HCT116 (cell line): ENCODE measurements around the gene KCNN4. TPM values are rescaled to one million over a fixed set of nuclear protein-coding genes. Genes with fewer than 3 reads are reported as not detected.
A peak's percentile ranks its signal among the peaks of the same experiment; 100 is the strongest.

Experiments used
- ATAC-seq: fragments of 200-7000 bp; cut with Tn5 transposase; 2 replicates; pipeline ENCODE4 v1.9.1; 2020; ENCODE audit warnings: mild to moderate bottlenecking, moderate library complexity
- BruUV-seq: library from RNA; stranded (reverse); fragments of 400-500 nt; replicated peaks from 2 replicates; lab custom pipeline; 2021; lab: Mats Ljungman, UMichigan
- CTCF ChIA-PET: fragments of 300-600 bp; sonication (Branson Sonifier 250); formaldehyde crosslinking; loops from one replicate; lab custom pipeline; 2021; ENCODE audit warnings: antibody characterized with exemption; lab: Charles Lee
- POLR2A ChIA-PET: fragments of 300-600, 350-600 bp; sonication (Branson Sonifier 250); formaldehyde crosslinking; loops from one replicate; lab custom pipeline; 2021; ENCODE audit warnings: antibody characterized with exemption; lab: Charles Lee
- RAD21 ChIA-PET, 2 experiments: fragments of 300-600 bp; sonication (Branson Sonifier 250); formaldehyde crosslinking; loops; one replicate each; lab custom pipeline; 2023; ENCODE audit warnings: low total read pairs in 2 of 2; ENCODE audit not compliant: uncharacterized antibody in 2 of 2, unreplicated experiment in 2 of 2, low non-redundant PET in 1 of 2; lab: Charles Lee
- DNase-seq: peaks from one replicate; pipeline ENCODE4 v3.0.0-alpha.2; 2010; ENCODE audit warnings: low read depth, low spot score
- H2AFZ ChIP-seq: fragments of 200-600 bp; shearing (Covaris generic), sonication (generic); 2 replicates; pipeline ENCODE4 v1.6.1; 2017; ENCODE audit warnings: low read depth, mixed run types, mixed read lengths, antibody characterized with exemption, low read length; ENCODE audit not compliant: poor library complexity, severe bottlenecking
- H3K27ac ChIP-seq: 2 replicates; pipeline ENCODE4 v1.5.1; 2012; ENCODE audit warnings: low read depth, low read length
- H3K27me3 ChIP-seq: fragments of 200-600 bp; sonication (generic); 2 replicates; pipeline ENCODE4 v1.6.1; 2016; ENCODE audit warnings: mixed run types, low read length, mixed read lengths; ENCODE audit not compliant: insufficient read depth
- H3K36me3 ChIP-seq, 2 experiments: fragments of 200-500 bp in 1 of 2; fragments of 200-600 bp in 1 of 2; sonication (Bioruptor generic) in 1 of 2; sonication (generic) in 1 of 2; 2 replicates each; pipeline versions ENCODE4 v1.5.1 to v1.6.1; 2014 to 2016; ENCODE audit warnings: low read length in 2 of 2, inconsistent platforms in 1 of 2, mixed read lengths in 1 of 2, mixed run types in 1 of 2; ENCODE audit not compliant: insufficient read depth in 2 of 2, control insufficient read depth in 1 of 2
- H3K4me1 ChIP-seq, 2 experiments: fragments of 200-600 bp in 1 of 2; sonication (generic) in 1 of 2; 2 replicates each; pipeline versions ENCODE4 v1.5.1 to v1.6.1; 2012 to 2017; ENCODE audit warnings: low read length in 2 of 2, inconsistent platforms in 1 of 2, mild to moderate bottlenecking in 1 of 2, mixed read lengths in 1 of 2, mixed run types in 1 of 2, moderate library complexity in 1 of 2; ENCODE audit not compliant: insufficient read depth in 2 of 2, control insufficient read depth in 1 of 2
- H3K4me2 ChIP-seq: fragments of 200-600 bp; sonication (generic); 2 replicates; pipeline ENCODE4 v1.6.1; 2017; ENCODE audit warnings: mixed run types, low read length, mixed read lengths
- H3K4me3 ChIP-seq, 2 experiments: fragments of 200-600 bp in 1 of 2; sonication (generic) in 1 of 2; replicated peaks in 1 of 2; 2 replicates each; pipeline ENCODE4 v1.5.1; 2011 to 2016; ENCODE audit warnings: low read length in 2 of 2, control low read depth in 1 of 2, low read depth in 1 of 2, mild to moderate bottlenecking in 1 of 2, mixed read lengths in 1 of 2, mixed run types in 1 of 2
- H3K79me2 ChIP-seq: fragments of 200-600 bp; sonication (generic); 2 replicates; pipeline ENCODE4 v1.6.1; 2017; ENCODE audit warnings: mild to moderate bottlenecking, mixed run types, low read length, moderate library complexity, mixed read lengths; ENCODE audit not compliant: insufficient read depth
- H3K9ac ChIP-seq: fragments of 200-600 bp; sonication (generic); 2 replicates; pipeline ENCODE4 v1.6.1; 2016; ENCODE audit warnings: low read length, mixed read lengths
- H3K9me2 ChIP-seq: fragments of 200-600 bp; sonication (generic), shearing (Covaris generic); 2 replicates; pipeline ENCODE4 v1.6.1; 2017; ENCODE audit warnings: mixed run types, mild to moderate bottlenecking, moderate library complexity; ENCODE audit not compliant: insufficient read depth
- H3K9me3 ChIP-seq, 2 experiments: fragments of 200-500 bp in 1 of 2; fragments of 200-600 bp in 1 of 2; sonication (Bioruptor generic) in 1 of 2; sonication (generic) in 1 of 2; 2 replicates each; pipeline ENCODE4 v1.6.1; 2014 to 2017; ENCODE audit warnings: low read length in 2 of 2, mixed read lengths in 2 of 2, inconsistent platforms in 1 of 2, low read depth in 1 of 2, mild to moderate bottlenecking in 1 of 2, mixed run types in 1 of 2, moderate library complexity in 1 of 2; ENCODE audit not compliant: control insufficient read depth in 1 of 2, insufficient read depth in 1 of 2
- H4K20me1 ChIP-seq: fragments of 200-600 bp; sonication (generic), shearing (Covaris generic); 2 replicates; pipeline ENCODE4 v1.6.1; 2017; ENCODE audit warnings: mixed run types, mild to moderate bottlenecking, moderate library complexity; ENCODE audit not compliant: insufficient read depth
- CBX3 ChIP-seq: IDR thresholded peaks from 2 replicates; pipeline ENCODE4 v1.6.1; 2012; ENCODE audit warnings: low read depth
- CEBPB ChIP-seq: IDR thresholded peaks from 2 replicates; pipeline ENCODE4 v1.6.1; 2012; ENCODE audit warnings: low read depth
- EGR1 ChIP-seq: IDR thresholded peaks from 2 replicates; pipeline ENCODE4 v1.6.1; 2012; ENCODE audit warnings: low read depth
- ELF1 ChIP-seq: IDR thresholded peaks from 2 replicates; pipeline ENCODE4 v1.6.1; 2012; ENCODE audit warnings: low read depth, borderline replicate concordance
- EZH2 ChIP-seq: fragments of 200-600 bp; sonication (generic); IDR thresholded peaks from 2 replicates; pipeline ENCODE4 v1.6.1; 2017; ENCODE audit warnings: antibody characterized with exemption, mixed run types
- EZH2phosphoT487 ChIP-seq: fragments of 200-600 bp; IDR thresholded peaks from 2 replicates; pipeline ENCODE4 v1.6.1; 2018; ENCODE audit warnings: antibody characterized with exemption, borderline replicate concordance
- FOSL1 ChIP-seq: IDR thresholded peaks from 2 replicates; pipeline ENCODE4 v1.6.1; 2012; ENCODE audit warnings: low read depth
- JUND ChIP-seq: IDR thresholded peaks from 2 replicates; pipeline ENCODE4 v1.6.1; 2012
- POLR2A ChIP-seq: IDR thresholded peaks from 2 replicates; pipeline ENCODE4 v1.7.0; 2011; ENCODE audit warnings: borderline replicate concordance; ENCODE audit not compliant: insufficient read depth, insufficient read length; ENCODE audit errors: extremely low read depth
- POLR2AphosphoS5 ChIP-seq: IDR thresholded peaks from 2 replicates; pipeline ENCODE4 v1.6.1; 2011; ENCODE audit warnings: mild to moderate bottlenecking, low read depth, low read length, moderate library complexity
- RAD21 ChIP-seq: IDR thresholded peaks from 2 replicates; pipeline ENCODE4 v1.6.1; 2012; ENCODE audit warnings: low read depth, mild to moderate bottlenecking
- SIN3A ChIP-seq: IDR thresholded peaks from 2 replicates; pipeline ENCODE4 v1.6.1; 2012; ENCODE audit warnings: low read depth
- SP1 ChIP-seq: IDR thresholded peaks from 2 replicates; pipeline ENCODE4 v1.6.1; 2012; ENCODE audit warnings: low read depth
- SRF ChIP-seq: IDR thresholded peaks from 2 replicates; pipeline ENCODE4 v1.6.1; 2012; ENCODE audit warnings: low read depth
- TCF7L2 ChIP-seq: IDR thresholded peaks from 2 replicates; pipeline ENCODE4 v1.7.0; 2011; ENCODE audit warnings: borderline replicate concordance, inconsistent platforms; ENCODE audit not compliant: insufficient read depth, insufficient read length; ENCODE audit errors: extremely low read depth
- ZFX ChIP-seq: fragments of 450-650 bp; IDR thresholded peaks from 2 replicates; pipeline ENCODE4 v1.6.1; 2017
- ZNF274 ChIP-seq: fragments of 200-500 bp; sonication (Bioruptor generic); IDR thresholded peaks from 2 replicates; pipeline ENCODE4 v1.6.1; 2014; ENCODE audit warnings: mild to moderate bottlenecking, low read depth, low read length, inconsistent platforms
- intact Hi-C: fragments of 100-400 bp; cut with micrococcal nuclease; formaldehyde crosslinking; loops from 2 replicates; pipeline ENCODE4 v1.10.0; 2022
- total RNA-seq: library from RNA; stranded (reverse); gene quantifications from one replicate; pipeline ENCODE4 v1.2.1, GENCODE V29; 2021; ENCODE audit not compliant: unreplicated experiment
- TF ChIP-seq, protein P1 (sequence below): IDR thresholded peaks from 2 replicates; pipeline ENCODE4 v1.6.1; 2011; ENCODE audit warnings: mild to moderate bottlenecking, low read length, moderate library complexity; ENCODE audit not compliant: insufficient replicate concordance; ENCODE audit errors: extremely low read depth
- TF ChIP-seq, protein P2 (sequence below): IDR thresholded peaks from 2 replicates; pipeline ENCODE4 v1.6.1; 2012

KCNN4 gene
- total RNA-seq, 1 experiment from 2014 or later: 72.9 TPM

DNA sequence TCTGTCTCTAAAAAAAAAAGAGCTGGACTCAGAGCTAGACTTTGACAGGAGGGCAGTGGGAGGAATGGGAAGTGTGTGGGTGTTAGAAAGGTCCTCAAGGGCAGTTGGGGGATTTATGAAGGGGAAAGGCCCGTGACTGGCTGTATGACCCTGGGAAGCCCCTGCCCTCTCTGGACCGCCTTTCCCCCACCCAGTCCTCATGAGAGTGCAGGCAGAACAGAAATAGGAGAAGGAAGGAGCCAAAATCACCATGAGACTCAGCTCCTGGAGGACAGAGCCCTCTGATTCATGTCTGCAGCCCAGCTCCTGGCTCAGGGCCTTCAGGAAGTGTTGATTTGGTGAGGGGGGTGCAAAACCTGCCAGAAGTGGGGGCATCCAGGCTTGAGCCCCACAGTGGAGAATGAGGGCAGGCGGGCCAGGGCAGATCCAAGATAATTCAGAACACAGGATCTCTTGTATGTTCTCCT, 17.3 kb downstream of the KCNN4 start:
- POLR2A ChIA-PET: interaction anchor here (0.6 to 5.4 kb wide), 4 partner anchors 8 to 95 kb away, joined by 3 to 60 read pairs (median 6); partner anchors contain the start of genes KCNN4 and SMG9
- TF ChIP-seq EZH2phosphoT487 (no peak), EGR1 (peak; percentile 77)
- TF ChIP-seq, all 23 proteins: peak for 1
- ChIA-PET CTCF (interaction anchor here (0.6 to 1.0 kb wide), 2 partner anchors 18 to 21 kb away, joined by 3 to 4 read pairs; no protein-coding TSS in a partner anchor), RAD21 (interaction anchor here in 1 of 2 experiments (2.1 kb wide), 1 partner anchor 18 kb away, joined by 7 read pairs; no protein-coding TSS in a partner anchor)
- Histone ChIP-seq H3K4me2 (peak overlapping the region; percentile 74), H3K9ac (peak overlapping the region; percentile 62), H3K27ac (peak overlapping the region; percentile 98), H2AFZ (no peak overlapping the region), H4K20me1 (no peaks in the 10 kb centered on the region), H3K36me3 (peaks cover 2 to 21% of the 10 kb centered on the region in 2 experiments; a peak in 2 of 4 replicates), H3K27me3 (no peaks in the 10 kb centered on the region), H3K79me2 (no peaks in the 10 kb centered on the region; the same call in 1 of the 2 replicates), H3K9me3 (no peaks in the 10 kb centered on the region), H3K9me2 (no peaks in the 10 kb centered on the region), H3K4me1 (peaks cover 81 to 99% of the 10 kb centered on the region in 2 experiments), H3K4me3 (no peak overlapping the region)
- intact Hi-C loops: no loop called here
- no peak for DNase-seq
- no peak for ATAC-seq
- no TSS peak for BruUV-seq

DNA sequence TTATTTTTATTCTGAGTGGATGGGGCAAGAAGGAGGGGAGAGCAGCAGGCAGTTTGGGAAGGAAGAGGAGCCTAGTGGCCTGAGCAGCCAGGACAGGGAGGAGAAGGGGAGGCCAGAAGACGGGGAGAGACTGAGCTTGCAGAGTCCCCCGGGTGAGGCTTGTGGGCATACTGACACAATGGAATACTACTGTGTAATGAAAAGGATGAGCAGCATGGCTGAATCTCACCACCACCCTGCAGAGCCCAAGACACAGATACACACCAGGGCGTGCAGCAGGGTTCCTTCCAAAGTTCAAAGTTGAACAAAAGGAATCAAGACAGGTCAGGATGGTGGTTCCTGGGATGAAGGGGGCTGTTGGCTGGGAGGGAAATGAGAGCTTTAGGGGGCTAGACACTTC, 18.0 kb downstream of the KCNN4 start:
- Histone ChIP-seq H3K4me2 (peak overlapping the region; percentile 74), H3K9me3 (no peaks in the 10 kb centered on the region), H2AFZ (no peak overlapping the region), H3K4me1 (peaks cover 88 to 100% of the 10 kb centered on the region in 2 experiments), H3K27ac (peak overlapping the region; percentile 98), H3K36me3 (peaks cover 2 to 16% of the 10 kb centered on the region in 2 experiments; a peak in 2 of 4 replicates), H3K27me3 (no peaks in the 10 kb centered on the region), H3K79me2 (no peaks in the 10 kb centered on the region; the same call in 1 of the 2 replicates), H3K4me3 (no peak overlapping the region), H3K9me2 (no peaks in the 10 kb centered on the region), H4K20me1 (no peaks in the 10 kb centered on the region)
- ChIA-PET CTCF (interaction anchor here (1.5 kb wide), 1 partner anchor 47 kb away, joined by 4 read pairs; no protein-coding TSS in a partner anchor), RAD21 (no interaction called here), POLR2A (interaction anchor here (0.6 to 5.4 kb wide), 3 partner anchors 8 to 94 kb away, joined by 4 to 60 read pairs (median 7); partner anchors contain the start of genes KCNN4 and SMG9)
- no TSS peak for BruUV-seq
- intact Hi-C loops: no loop called here
- DNase-seq: no peak
- no peak for ATAC-seq
- TF ChIP-seq RAD21 (no peak), JUND (no peak), ZNF274 (no peak), ZFX (no peak), POLR2A (no peak), EZH2 (no peak), ELF1 (no peak), SIN3A (no peak), EGR1 (no peak), POLR2AphosphoS5 (no peak), TCF7L2 (no peak), CBX3 (no peak), SRF (no peak), SP1 (no peak), FOSL1 (no peak), CEBPB (no peak)
- TF ChIP-seq, protein P1, sequence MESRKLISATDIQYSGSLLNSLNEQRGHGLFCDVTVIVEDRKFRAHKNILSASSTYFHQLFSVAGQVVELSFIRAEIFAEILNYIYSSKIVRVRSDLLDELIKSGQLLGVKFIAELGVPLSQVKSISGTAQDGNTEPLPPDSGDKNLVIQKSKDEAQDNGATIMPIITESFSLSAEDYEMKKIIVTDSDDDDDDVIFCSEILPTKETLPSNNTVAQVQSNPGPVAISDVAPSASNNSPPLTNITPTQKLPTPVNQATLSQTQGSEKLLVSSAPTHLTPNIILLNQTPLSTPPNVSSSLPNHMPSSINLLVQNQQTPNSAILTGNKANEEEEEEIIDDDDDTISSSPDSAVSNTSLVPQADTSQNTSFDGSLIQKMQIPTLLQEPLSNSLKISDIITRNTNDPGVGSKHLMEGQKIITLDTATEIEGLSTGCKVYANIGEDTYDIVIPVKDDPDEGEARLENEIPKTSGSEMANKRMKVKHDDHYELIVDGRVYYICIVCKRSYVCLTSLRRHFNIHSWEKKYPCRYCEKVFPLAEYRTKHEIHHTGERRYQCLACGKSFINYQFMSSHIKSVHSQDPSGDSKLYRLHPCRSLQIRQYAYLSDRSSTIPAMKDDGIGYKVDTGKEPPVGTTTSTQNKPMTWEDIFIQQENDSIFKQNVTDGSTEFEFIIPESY: no peak
- TF ChIP-seq, protein P2, sequence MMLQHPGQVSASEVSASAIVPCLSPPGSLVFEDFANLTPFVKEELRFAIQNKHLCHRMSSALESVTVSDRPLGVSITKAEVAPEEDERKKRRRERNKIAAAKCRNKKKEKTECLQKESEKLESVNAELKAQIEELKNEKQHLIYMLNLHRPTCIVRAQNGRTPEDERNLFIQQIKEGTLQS: no peak
- TF ChIP-seq, all 23 proteins: peak for 0
- peak overlapping the region; percentile 62 for H3K9ac ChIP-seq
